HG03521 (cell line): ENCODE measurements around the gene PHF3.

Source experiments
- ATAC-seq: cut with Tn5 transposase; IDR thresholded peaks from one replicate; pipeline ENCODE4 v1.9.1; 2021; ENCODE audit warnings: mild to moderate bottlenecking, moderate library complexity; ENCODE audit not compliant: unreplicated experiment

The PHF3 gene

DNA sequence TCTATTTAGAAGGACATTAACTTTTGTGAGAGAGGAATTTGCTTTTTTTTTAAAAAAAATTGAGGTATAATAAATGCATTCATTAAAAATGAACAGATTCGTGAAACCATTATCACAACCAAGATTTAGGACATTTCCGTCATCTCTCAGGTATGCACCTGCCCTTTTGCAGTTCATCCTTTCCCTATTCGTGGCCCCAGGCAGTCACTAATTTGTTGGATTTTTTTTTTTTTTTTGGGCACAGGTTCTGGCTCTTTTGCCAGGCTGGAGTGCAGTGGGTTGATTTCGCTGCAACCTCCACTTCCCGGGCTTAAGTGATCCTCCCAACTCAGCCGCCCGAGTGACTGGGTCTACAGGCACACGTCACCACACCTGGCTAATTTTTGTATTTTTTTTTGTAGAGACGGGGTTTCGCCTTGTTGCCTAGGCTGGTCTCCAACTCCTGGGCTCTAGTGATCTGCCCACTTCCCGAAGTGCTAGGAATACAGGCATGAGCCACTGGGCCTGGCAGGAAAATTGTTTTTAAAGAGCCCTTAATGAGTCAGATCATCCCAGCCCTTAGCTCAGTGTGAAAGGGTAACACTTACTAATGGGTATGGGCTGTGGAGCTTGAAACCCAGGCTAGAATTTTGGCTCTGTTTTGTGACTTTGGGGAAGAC lies 9.2 kb downstream of the PHF3 start:
- no peak for ATAC-seq

DNA sequence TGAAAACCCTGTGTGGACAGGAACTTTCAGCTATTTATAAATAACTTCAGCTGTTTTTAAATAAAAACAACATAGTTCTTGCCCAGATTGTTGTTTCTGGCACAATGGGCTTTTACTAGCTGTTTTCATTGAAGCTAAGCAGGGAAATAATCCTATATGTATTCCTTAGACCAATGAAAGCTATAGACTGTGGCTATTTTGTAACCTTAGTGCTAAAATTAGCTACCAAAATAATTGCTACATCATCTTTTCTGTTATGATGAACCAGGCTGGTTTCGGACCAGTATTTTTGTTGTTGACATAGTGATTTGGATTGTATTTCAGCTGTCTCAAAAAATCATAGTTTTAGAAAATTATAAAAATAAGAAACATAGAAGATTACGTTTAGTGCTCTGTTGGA lies 13.7 kb downstream of the PHF3 start:
- ATAC-seq: no peak

DNA sequence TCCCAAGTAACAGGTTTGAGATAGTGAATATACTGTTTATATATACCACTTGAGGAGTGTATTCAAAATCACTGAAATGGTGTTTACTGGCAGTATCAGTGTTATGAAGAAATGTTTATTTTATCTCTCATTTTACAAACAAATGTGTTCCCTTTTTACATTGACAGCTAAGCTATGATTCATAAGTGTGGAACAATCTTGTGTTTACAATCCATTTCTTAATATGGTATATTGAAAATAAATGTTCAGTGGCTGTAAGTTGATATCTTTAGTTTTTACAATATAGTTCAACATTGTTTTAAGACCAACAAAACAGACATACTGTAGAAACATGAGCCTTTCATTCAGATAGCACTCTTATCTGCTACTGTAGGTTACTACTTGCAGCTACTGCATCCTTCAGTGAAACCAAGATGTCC lies 14.3 kb downstream of the PHF3 start:
- no peak for ATAC-seq

DNA sequence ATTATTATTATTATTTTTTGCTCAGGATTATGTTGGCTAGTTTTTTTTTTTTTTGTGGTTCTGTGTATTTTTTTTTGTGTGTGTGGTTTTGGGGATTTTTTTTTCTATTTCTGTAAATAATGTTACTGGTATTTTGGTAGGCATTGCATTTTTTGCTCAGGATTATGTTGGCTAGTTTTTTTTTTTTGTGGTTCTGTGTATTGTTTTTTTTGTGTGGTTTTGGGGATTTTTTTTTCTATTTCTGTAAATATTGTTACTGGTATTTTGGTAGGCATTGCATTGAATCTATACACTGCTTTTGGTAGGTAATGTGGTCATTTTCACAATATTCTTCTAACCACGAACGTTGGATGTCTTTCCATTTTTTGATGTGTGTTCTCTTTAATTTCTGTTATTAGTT lies 17.4 kb downstream of the PHF3 start:
- ATAC-seq: no peak

DNA sequence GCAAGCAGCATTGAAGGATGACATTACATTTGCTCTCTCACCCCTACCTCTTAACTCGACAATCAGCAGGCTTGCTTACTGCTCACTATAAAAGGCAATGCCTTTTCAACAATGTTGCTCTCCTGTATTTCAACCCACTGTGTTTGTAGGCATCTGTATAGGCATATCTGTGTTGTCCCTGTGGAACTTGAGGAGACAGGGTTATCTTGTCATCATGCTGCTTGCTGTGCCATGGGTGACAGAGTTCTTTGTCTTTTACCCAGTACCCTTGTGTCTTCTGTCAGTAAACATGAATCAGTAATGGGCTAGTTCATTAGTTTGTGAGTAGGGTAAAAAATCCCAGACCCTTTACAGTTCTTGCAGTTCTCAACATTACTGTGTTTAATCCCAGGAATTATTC lies 25.2 kb downstream of the PHF3 start:
- no peak for ATAC-seq

DNA sequence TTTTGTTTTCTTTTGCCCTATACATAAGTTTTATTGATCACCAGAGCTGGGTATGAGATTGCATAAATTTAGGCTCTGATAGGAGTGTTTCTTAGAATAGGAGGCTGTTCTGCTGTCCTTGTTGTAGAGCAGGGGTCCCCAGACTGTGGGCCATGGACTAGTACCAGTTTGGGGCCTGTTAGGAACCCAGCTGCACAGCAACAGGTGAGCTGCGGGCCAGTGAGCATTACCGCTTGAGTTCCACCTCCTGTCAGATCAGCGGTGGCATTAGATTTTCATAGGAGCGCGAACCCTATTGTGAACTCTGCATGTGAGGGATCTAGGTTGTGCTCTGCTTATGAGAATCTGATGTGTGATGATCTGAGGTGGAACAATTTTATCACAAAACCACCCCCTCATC lies 26.2 kb downstream of the PHF3 start:
- no peak for ATAC-seq

DNA sequence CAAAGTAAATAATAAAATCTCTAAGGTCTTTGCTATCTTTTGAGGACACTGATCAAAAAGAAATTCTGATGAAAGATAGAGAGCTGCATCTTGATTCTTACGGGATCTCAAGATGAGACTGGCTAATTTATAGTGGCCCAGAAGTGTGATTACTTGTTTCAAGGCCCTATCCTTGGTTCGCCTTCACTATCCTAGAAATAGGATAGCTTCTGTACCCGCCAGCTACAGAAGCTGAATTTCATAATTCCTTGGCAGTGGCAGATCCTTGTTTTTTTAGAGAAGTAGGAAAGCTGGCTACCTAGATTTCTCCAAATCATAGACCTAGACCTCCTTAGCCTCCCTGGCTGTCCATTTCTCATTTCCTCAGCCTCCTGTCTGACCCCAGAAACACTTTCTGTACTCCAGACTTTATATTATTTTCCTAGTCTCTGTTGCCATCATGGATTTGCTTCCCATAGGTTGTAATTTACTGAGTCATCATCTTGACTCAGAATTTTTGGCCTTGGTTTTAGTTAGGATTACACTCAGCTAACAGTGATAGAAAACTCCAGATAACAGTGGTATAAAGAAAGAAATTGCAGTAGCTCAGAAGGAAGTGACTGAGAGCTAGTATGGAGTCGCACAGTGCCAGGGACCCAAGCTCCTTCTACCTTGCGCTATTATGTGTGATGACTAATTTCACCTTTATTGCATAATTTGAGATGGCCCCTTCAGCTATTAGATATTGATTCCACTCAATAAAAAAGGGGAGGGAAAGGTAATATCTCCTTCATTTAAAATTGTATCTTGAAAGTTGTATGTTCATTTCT lies 27.7 kb downstream of the PHF3 start:
- no peak for ATAC-seq

DNA sequence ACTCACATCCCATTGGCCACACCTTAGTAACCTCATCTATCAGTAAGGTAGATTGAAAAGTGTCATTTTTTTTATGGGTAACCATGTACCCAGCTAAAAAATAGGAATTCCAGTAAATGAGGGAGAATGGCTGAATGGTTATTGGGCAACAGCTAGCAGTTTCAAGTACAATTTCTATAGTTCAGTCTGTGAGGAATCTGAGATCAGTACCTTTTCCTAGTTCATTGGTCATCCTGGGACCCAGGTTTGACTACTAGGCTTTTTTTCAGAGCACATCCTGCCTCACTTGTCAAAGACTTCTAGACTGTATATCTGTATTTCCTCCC lies 28.3 kb downstream of the PHF3 start:
- no peak for ATAC-seq

DNA sequence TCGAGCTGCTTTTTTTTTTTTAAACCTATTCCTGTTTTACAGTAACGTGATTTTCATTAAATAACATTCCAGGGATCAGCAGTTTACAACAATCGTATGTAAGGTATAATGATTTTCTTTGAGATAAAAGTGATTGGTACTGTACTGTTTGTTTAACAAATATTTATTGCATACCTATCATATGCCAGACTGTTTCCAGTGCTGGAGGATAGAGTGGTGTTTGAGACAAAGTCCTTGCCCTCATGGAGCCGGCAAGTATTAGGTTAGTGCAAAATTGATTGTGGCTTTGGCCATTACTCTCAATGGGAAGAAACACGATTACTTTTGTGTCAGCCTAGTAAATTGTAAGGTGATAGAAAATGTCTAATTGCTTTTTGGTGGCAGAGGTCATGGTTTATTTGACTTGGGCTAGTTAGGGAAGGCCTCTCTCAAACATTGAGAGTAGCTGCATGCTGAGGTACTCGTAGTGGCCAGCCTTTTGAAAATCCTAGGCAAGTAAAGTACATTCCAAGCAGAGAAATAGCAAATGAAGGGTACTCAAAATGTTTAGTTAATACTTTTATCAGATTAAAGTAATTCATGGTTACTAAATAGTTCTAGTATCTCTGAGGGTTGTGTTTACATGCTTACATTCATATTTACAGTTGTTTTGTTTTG lies 35.6 kb downstream of the PHF3 start:
- ATAC-seq: no peak

DNA sequence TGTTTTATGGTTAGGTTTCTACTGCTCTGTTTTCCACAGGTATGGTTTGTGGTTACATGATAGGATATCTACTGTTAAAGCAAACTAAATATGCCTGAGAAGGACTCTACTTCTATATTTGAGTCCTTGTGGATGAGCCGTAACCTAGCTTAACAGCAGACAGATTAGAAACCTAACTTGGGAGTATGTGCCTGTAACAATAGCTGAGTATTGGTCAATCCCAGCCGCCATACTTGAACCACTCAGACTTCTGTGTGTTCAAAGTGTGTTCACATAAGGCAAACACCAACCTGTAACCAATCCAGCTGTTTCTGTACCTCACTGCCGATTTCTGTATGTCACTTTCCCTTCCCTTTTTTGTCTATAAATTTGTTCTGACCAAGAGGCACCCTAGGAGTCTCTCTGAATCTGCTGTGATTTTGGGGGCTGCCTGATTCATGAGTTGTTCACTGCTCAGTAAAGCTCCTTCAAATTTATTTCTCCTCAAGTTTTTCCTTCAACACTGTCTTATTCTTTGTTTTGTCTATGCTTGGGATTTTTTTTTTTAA lies 37.1 kb downstream of the PHF3 start:
- no peak for ATAC-seq

DNA sequence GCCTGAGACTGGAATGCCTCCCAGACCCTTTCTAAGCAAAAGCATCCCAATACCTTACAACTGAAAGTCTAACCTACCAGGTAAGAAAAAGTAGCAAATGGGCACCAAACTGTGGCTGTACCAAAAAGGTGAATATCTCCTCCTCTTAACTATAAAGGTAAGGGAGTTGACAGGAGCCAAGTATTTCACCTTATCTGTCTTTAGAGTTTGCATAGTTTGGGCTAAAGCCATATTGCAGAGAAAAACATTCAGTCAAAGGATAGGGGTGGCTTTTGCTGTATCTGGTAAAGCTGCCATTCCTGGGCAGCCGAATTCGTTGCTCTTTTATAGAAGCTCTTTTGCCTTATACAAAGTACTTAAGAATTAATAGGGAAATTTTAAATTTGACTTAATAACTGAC lies 38.1 kb downstream of the PHF3 start:
- no peak for ATAC-seq

DNA sequence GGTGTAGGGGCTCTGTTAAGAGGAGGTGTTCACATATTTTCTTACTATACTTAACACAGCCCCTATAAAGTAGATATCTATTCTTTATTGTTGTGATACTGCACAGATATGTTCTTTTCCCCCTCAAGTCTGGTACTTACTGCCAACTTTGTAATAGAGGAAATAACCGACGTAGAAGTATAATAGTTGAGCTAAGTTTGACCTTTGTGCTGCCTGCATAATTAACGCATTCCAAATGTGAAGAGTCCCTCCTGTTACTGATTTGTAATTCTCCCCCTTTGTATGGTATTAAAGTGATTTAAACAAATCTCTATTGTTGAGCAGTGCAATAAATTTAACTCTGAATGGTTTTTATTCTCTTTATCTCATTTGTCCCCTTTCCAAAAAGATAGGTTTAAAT lies 39.0 kb downstream of the PHF3 start:
- no peak for ATAC-seq

DNA sequence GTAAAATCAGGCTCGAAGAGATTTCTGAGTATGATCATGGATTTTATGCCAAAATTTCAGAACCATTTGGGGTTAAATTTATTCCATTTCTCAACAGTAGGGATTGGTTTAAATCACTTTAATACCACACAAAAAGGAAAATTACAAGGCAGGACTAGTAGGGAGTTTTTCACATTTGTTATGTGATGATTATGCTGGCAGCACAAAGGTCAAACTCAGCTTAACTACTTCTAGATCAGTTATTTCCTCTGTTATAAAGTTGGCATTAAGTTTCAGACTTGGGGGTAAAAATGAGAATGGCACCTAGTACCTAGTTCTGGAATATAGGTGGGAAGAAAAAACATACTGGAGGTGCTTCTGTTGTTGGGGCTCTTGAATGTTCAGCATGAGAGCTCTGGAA lies 39.5 kb downstream of the PHF3 start:
- no peak for ATAC-seq

DNA sequence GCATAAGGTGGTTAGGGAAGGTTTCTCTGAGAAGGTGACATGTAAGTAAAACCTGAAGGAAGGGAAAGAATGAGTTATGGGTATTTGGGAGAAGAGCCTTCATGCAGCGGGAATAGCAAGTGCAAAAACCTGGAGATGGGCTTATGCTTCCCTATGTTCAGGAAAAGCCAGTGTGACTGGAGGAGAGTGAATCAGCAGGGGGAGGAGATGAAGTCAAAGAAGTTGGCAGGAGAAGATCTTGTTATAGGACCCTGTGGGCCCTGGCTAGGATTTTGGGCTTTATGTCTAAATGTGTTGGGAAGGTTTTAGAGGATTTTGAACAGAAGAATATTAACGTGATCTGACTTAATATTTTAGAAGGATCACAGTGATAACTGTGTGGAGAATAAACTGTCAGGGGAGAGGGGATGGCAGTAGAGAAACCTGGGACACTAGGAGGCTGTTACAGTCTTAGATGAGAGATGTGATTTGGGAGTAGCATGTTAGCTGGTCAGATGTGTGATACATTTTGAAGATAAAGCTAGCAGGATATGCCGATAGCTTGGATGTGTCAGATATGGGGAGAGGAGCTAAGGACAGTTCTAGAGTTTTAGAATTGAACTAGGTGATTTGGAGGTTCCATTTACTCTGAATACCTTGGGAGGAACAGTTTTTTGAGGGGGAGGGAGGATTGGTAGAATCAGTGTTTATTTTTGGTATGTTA lies 41.0 kb downstream of the PHF3 start:
- no peak for ATAC-seq

DNA sequence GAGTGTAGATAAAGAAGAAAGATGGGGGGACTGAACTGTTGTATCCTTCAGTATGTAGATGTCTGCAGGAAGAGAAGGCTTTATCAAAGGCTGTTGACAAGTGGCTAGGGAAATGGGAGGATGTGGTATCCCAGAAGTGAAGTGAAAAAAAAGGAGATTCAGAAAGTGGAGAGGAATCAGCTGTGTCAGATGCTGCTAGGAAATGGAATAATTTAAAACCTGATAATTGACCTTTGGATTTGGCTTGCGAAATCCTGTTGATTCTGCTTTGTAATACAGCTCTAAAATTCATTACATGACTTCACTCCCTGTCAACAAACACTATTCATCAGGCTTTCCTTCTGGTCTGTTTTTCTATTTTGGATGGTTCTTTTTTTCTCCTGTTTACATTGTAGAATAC lies 41.7 kb downstream of the PHF3 start:
- ATAC-seq: no peak

DNA sequence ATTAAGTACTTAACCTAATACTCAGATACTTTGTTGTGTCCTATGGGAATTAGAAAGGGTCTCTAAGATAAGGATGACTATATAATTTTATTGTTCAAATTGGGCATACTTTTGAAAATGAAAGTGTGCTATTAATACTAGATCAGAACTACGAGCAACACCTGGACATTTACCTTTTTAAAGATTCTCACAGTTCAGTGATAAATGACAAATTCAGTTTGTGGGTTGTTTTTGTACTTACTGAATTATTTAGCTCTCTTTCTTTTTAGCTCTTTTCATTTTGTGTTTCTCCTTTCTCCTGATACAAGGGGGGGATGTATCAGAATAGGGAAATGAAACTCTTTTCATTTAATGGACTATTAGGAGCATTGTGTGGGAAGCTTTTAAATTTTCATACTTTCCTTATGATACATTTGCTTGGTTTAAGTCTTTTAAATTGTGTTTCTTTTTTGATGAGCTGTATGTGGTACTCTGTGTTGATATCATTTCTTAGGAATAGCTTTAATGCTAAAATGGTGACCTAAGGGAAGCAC lies 47.5 kb downstream of the PHF3 start:
- ATAC-seq: no peak

DNA sequence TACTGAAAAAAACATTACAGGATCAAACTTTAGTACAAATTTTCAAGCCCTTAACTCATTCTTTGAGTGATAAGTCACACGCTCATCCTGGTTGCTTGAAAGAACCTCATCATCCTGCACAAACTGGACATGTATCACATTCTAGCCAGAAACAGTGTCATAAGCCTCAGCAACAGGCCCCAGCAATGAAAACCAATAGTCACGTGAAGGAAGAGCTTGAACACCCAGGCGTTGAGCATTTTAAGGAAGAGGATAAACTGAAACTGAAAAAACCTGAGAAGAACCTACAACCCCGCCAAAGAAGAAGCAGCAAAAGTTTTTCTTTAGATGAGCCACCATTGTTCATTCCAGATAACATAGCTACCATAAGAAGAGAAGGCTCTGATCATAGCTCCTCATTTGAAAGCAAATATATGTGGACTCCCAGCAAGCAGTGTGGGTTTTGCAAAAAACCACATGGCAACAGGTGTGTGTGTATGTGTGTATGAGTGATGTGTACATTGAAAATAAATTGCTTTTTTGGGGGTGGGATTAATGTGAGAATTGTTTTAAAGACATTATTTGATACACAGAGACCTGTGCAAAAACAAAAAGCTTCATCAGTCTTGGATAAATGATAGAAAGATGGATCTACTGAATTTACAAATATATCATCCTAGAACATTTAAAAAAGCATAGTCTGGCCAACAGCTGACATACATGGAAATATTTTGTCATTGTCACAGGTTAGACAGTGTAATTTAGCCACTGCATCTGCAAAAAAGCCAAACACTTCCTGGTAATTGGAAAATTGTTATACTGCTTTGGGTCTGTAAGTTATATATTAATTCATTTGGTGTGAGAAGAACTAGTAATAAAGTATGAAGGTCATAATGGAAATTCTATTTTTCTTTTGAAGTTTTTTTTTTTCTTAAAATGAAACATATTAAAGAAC lies 50.1 kb downstream of the PHF3 start:
- peak; percentile 82 for ATAC-seq

DNA sequence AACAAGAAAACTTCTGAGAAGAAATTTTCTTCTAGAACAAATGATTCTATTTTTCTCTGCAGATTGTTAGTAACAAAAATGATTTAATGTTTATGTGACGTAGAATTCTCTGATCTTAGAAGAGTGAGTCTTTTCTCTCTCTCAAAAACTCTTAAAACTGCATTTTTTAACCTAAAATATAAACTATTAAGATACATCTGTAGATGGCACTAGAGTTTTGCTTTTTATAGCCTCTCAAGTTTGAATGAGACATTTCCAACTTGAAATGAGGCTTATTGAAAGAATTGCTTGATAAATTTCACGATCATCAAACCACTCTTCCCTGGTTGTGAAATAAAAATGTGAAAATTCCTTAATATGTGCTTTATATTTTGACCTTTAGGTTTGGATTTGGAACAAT lies 53.8 kb downstream of the PHF3 start:
- ATAC-seq: no peak

DNA sequence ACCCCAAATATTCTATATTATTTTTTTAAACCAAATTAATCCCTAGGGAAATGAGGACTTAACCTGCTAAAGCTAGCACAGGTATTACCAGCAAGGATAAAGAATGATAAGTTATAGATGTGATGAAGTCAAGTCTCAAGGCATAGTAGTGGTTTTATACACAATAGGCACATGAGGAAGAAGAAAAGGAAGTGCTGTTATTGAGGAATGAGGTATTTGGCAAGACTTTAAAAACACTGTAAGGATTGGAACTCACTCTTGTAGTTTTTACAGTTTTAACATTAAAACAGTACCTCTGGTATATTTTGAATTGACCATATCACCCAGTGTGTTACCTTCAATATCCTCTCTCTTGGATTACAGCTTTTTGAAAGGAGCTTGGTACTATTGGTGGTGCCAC lies 54.6 kb downstream of the PHF3 start:
- no peak for ATAC-seq

DNA sequence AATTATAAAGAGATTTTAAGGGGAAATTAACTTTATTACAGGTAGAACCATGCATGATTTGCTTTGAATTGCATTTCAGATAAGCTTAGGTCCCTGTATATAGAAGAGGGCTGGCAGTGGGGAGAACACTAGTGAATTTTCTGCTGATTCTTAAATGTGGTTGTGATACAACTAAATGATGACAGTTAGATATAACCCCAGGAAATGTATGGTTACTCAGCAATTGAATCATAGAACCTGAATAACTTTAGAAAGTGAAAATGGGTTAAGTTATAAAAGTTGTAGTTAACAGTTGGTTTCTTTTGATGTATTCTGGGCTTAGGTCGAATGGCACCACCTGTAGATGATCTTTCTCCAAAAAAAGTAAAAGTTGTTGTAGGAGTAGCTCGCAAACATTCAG lies 70.1 kb downstream of the PHF3 start:
- ATAC-seq: no peak
